ENCODE measurements around the gene PIK3R1. TPM values are rescaled to one million over a fixed set of nuclear protein-coding genes. Genes with fewer than 3 reads are reported as not detected.
A peak's percentile ranks its signal among the peaks of the same experiment; 100 is the strongest.

Gene PIK3R1
- total and polyA plus RNA-seq, 2 of the 4 experiments (the other 2 are of a cell fraction), result 2.4 to 9.3 TPM

GRCh38 chr5:68333649-68334552 lies 118.3 kb downstream of the PIK3R1 start:
- no CpG with 5 or more reads among the region's 2 CpGs for WGBS, 2 experiments (ENCODE audit: extremely low coverage in 2 of 2, insufficient read length in 1 of 2)
- Histone ChIP-seq H3K27me3 (ENCODE audit: control insufficient read depth, insufficient read depth, low read length) (no peaks in the 10 kb centered on the region; the same call in 1 of the 2 replicates), H3K4me1 (ENCODE audit: control insufficient read depth, insufficient read depth, low read length) (peaks cover 5% of the 10 kb centered on the region), H3K4me2 (ENCODE audit: low read depth, low read length) (no peak overlapping the region), H4K20me1 (ENCODE audit: insufficient read depth, low read length) (no peaks in the 10 kb centered on the region), H3K9me3 (ENCODE audit: control insufficient read depth, insufficient read depth, low read length) (no peaks in the 10 kb centered on the region), H2AK9ac (replicated peaks; ENCODE audit: low read depth, low read length, poor library complexity) (no peak overlapping the region), H3K23ac (ENCODE audit: low read depth, low read length) (no peak overlapping the region), H3K9me1 (ENCODE audit: insufficient read depth, low read length) (peaks cover 8% of the 10 kb centered on the region), H2BK5ac (ENCODE audit: low read depth, low read length, poor library complexity, severe bottlenecking) (no peak overlapping the region), H2AK5ac (ENCODE audit: low read depth, low read length) (no peak overlapping the region), H2BK120ac (ENCODE audit: low read depth, low read length) (no peak overlapping the region), H4K91ac (ENCODE audit: insufficient read depth, low read depth, low read length) (no peak overlapping the region), H3K14ac (replicated peaks; ENCODE audit: low read depth, low read length) (no peak overlapping the region), H3K18ac (ENCODE audit: low read depth, low read length) (no peak overlapping the region), H3K36me3 (ENCODE audit: control insufficient read depth, insufficient read depth, low read length) (no peaks in the 10 kb centered on the region), H2BK15ac (ENCODE audit: low read depth, low read length) (no peak overlapping the region), H3K4me3 (ENCODE audit: insufficient read depth, low read depth, low read length) (no peak overlapping the region), H4K5ac (ENCODE audit: low read depth, low read length) (no peak overlapping the region), H3K4ac (ENCODE audit: low read depth, low read length) (peak overlapping the region; percentile 17; the same call in 1 of the 2 replicates), H4K8ac (ENCODE audit: low read depth in 2 of 2, low read length in 2 of 2) (peak overlapping the region in 1 of 2 experiments; percentile 22; a peak in 1 of 4 replicates), H3K9ac (ENCODE audit: low read depth, low read length) (no peak overlapping the region), H3K56ac (ENCODE audit: extremely low read depth, insufficient read depth, low read length) (no peak overlapping the region), H2AFZ (replicated peaks; ENCODE audit: low read length, poor library complexity) (no peak overlapping the region), H2BK20ac (ENCODE audit: low read depth, low read length) (no peak overlapping the region), H3K79me1 (ENCODE audit: low read depth in 1 of 2, low read length in 2 of 2) (no peaks in the 10 kb centered on the region), H3K27ac (ENCODE audit: insufficient read depth, low read length) (no peak overlapping the region)
- TF ChIP-seq CTCF (conservative IDR thresholded peaks at IDR 0.05; ENCODE audit: low read depth, low read length) (0 out of 2 replicates have a peak, but pooled peaks have one; percentile 34), BHLHE40 (IDR thresholded peaks at IDR 0.05; ENCODE audit: low read depth, low read length) (no peak), POLR2A (IDR thresholded peaks at IDR 0.05; ENCODE audit: low read depth, low read length) (no peak), SMC3 (IDR thresholded peaks at IDR 0.05; ENCODE audit: low read depth, low read length) (no peak), RAD21 (IDR thresholded peaks at IDR 0.05; ENCODE audit: low read length) (no peak; the same call in 1 of the 2 replicates), FOS (IDR thresholded peaks at IDR 0.05; ENCODE audit: low read depth, low read length) (no peak; the same call in 1 of the 2 replicates)
- no TSS peak for BruUV-seq (replicated peaks)
- ATAC-seq (ENCODE audit: low read depth), result peak; percentile 63
- CTCF ChIA-PET, result no interaction called here
- intact Hi-C loops (cut with micrococcal nuclease), result no loop called here
- POLR2A ChIA-PET (ENCODE audit: unreplicated experiment), result no interaction called here
- dilution Hi-C loops (cut with HindIII; ENCODE audit: low sequenced_read_pairs, unreplicated experiment), result no loop called here
- in situ Hi-C loops (cut with MboI; ENCODE audit: low sequenced_read_pairs), result no loop called here
- peak; percentile 82 for DNase-seq
